ENCODE data around the gene TTF1.

Gene TTF1, protein sequence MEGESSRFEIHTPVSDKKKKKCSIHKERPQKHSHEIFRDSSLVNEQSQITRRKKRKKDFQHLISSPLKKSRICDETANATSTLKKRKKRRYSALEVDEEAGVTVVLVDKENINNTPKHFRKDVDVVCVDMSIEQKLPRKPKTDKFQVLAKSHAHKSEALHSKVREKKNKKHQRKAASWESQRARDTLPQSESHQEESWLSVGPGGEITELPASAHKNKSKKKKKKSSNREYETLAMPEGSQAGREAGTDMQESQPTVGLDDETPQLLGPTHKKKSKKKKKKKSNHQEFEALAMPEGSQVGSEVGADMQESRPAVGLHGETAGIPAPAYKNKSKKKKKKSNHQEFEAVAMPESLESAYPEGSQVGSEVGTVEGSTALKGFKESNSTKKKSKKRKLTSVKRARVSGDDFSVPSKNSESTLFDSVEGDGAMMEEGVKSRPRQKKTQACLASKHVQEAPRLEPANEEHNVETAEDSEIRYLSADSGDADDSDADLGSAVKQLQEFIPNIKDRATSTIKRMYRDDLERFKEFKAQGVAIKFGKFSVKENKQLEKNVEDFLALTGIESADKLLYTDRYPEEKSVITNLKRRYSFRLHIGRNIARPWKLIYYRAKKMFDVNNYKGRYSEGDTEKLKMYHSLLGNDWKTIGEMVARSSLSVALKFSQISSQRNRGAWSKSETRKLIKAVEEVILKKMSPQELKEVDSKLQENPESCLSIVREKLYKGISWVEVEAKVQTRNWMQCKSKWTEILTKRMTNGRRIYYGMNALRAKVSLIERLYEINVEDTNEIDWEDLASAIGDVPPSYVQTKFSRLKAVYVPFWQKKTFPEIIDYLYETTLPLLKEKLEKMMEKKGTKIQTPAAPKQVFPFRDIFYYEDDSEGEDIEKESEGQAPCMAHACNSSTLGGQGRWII

GRCh38 chr9:132406554-132407122 lies at the start of gene TTF1:
TTF1 (minus strand) TSS chr9:132406840; CDS start chr9:132402821, 4,019 bp downstream.
- peak; percentile 96 for DNase-seq

GRCh38 chr9:132456241-132456640 lies 49.6 kb upstream of the TTF1 start:
- no peak for DNase-seq

GRCh38 chr9:132451276-132451675 lies 44.6 kb upstream of the TTF1 start:
- peak; percentile 31 for DNase-seq

DNA sequence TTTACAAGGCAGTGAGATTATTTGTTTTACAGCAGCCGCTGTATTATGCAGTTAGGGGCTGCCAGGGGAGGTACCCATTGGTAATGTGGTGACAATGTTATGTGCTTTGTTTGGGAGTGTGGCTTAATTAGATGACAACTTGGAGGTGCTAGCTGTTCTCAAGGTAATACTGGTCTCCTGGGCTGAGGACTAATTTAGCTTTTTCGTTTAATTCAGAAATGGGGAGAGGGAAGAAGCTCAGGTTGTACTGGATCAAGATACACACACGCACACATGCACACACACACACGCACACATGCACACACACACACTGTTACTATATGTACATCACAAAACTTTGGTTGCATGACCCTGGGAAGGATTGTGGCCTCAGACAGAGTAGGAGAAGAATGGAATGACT lies 41.3 kb upstream of the TTF1 start:
- DNase-seq, result no peak

DNA sequence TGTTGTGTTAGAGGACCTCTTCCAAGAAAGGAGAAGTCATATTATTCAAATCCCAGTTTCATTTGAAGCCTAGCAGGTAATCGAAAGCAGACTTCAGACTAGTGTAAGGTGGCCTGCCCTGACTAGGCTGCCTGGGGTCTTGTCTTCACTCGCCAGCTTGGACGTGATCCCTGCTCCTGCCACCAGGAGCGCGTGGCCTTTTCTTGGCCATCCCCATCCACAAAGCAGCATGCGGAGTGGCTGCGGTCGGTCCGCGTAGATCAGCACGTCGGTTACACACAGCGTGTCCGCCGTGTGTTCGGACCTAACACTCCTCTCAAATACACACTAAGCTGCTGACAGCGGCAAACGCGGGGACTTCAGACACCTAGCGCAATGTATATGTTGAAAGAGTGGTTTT lies 40.7 kb upstream of the TTF1 start:
- no peak for DNase-seq

DNA sequence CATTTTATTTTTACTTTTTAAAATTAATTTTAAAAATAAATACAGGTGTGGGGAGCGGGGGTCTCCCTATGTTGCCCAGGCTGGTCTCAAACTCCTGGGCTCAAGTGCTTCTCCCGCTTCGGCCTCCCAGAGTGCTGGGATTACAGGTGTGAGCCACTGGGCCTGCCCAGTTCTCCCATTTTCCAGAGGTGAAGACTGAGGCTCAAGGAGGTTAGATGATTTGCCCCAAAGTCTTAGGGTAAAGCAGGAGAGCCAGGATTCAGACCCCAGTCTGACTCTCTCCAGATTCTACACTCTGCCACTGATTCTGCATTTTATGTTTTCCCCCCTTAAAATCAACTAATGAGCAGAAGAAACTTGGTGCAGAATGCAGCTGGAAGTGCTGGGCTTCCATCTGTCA lies 40.2 kb upstream of the TTF1 start:
- no peak for DNase-seq

DNA sequence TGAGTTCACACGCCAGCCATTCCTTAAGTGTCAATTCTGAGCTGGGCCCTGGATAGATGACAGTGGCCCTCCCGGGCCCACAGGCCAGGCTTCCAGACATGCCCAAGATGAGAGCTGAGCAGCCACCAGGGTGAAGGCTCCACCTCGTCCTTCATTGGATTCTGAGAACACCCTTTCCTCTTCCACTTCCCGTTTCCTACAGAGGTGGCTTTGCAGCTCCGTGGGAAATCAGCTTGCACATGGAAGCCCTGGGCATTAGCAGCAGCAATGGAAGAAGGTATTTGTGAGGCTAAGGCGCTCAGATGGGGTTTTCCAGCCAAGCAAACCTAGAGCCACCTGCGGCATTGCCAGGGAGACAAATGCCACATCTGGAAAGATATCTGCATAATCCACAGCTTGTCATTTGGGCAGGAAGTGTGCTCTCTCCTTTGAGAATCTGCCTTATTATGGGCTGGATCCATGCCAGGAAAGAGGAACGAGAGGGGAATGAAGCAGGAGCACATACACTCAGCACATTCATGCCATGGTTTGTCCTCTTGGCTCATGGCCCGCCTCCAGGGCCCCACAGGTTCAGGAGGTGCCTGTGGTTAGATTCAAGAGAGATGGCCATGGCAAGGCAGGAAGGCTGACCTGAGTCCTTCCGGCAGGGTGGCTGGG lies 37.4 kb upstream of the TTF1 start:
- no peak for DNase-seq

DNA sequence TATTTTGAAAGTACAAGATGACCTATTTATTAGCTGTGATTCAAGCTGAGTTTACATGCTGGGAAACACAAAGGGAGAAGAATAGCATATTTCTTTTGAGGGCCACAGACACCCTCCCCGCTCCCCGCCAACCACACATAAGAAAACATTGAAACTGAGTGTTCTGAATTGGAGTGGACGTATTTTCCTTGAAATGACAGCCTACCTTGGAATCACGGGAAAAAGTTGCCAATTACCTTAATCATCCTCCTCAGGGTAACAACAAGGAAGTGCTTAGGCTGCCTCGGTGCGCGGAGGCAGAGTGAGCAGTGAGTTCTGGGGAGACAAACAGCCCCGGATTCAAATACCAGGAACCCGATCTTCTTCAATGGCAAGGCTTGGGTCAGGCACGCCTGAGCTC lies 34.8 kb upstream of the TTF1 start:
- DNase-seq, result no peak

DNA sequence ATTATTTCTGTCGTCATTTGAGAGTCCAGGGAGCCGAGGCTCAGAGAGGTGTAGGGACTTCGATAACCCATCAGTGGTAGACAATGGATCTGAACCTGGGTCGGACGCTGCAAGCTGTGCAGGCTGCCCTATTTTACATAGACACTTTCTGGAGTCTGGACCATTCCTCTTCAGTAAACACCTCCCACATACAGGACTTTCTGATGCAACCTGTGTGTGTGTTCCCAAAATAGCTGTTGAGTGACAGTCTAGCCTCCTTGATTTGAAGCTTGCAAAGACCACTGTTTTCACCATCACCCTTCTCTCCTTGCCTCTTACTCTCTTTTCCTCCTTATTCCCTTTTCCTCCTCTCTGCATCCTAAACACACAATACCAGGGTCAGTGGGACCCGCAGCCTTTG lies 34.1 kb upstream of the TTF1 start:
- no peak for DNase-seq

DNA sequence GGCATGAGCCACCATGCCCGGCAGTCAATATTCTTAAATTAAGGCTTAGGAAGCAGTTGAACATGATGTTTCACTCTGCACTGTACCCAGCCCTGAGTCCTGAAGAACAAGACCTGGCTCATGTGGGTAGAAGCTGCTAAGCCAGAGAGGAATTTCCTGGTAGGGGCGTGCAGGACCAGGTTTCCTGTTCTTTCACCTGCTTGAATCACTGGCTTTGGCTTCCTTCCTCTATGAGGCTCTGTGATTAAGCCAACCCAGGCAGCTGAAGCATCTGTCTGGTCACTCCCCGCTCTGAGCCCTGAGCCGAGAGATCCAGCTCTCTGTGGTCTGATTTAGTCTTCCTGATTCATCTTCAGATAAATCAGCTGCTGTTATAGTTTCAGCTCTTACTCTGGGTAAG lies 32.5 kb upstream of the TTF1 start:
- no peak for DNase-seq

- no peak for DNase-seq
These were observed 28.2 kb upstream of the TTF1 start for GRCh38 chr9:132434881-132435280.

DNA sequence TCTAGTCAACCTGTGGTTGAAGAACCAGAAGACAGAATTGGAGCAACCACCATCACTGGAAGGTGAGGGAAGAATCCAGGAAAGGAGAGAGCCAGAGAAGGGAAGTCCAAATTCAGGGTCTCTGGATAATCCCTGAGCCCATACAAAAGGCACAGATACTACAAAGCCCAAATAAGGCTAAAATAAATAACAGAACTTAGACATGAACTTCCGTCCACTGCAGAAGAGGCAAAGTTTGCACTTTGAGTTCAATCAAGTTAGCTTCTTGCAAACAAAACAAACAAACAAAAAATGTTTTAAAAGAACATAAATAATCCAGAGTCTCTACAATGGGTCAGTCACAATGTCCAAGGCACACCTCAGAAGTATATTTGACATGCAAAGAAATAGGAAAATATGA lies 24.4 kb upstream of the TTF1 start:
- no peak for DNase-seq

GRCh38 chr9:132426639-132427414 lies 20.2 kb upstream of the TTF1 start:
- DNase-seq, result no peak

DNA sequence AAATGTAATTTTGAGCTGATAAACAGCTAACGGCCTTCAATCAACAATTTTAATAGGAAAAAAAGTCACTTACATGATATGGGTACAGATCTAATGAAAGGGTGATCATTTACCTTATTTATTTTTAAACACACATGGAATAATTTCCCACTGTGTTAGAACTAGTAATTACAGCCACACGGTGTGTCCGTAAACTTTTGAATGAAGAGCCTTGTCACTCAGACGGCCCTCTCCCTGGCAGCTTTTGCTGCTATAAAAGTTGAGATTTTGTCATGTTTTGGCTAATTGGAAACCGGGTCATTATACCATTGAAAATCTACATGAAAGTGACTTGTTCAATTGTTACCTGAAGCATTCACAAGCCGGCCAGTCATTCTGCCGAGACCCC lies 19.0 kb upstream of the TTF1 start:
- no peak for DNase-seq

- DNase-seq, result no peak
These were observed 18.4 kb upstream of the TTF1 start for GRCh38 chr9:132424857-132425674.

- DNase-seq, result no peak
These were observed 16.9 kb upstream of the TTF1 start for GRCh38 chr9:132423503-132423902.

GRCh38 chr9:132422574-132422973 lies 15.9 kb upstream of the TTF1 start:
- no peak for DNase-seq

- DNase-seq, result no peak
These were observed 12.2 kb upstream of the TTF1 start for GRCh38 chr9:132418726-132419363.

- DNase-seq, result no peak
These were observed 8.5 kb upstream of the TTF1 start for GRCh38 chr9:132415181-132415580.

DNA sequence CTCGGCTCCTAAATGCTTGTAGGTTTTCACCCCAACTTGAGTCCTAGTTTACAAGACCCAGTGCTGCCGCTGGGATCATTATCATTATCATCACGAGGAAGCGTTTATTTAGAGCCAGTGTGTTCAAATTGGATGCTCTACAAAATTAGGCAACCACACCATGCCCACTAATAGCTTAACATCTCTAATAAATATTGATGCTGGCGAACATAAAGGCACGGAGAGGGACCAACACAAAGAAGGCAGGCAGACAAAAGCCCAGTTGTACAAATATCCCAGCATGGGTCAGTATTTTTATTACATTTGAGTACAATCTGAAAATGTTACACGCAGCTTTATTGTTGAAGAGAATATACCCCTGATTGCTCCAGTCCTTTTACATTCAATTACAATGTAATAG lies 8.1 kb upstream of the TTF1 start:
- DNase-seq, result no peak

- DNase-seq, result no peak
These were observed 7.3 kb upstream of the TTF1 start for GRCh38 chr9:132413926-132414325.
